ENCODE measurements around the gene ETS1. TPM values are rescaled to one million over a fixed set of nuclear protein-coding genes. Genes with fewer than 3 reads are reported as not detected.
A peak's percentile ranks its signal among the peaks of the same experiment; 100 is the strongest.

ETS1 gene
- total RNA-seq, 1 donor from 2014 or later = 88.0 TPM

DNA sequence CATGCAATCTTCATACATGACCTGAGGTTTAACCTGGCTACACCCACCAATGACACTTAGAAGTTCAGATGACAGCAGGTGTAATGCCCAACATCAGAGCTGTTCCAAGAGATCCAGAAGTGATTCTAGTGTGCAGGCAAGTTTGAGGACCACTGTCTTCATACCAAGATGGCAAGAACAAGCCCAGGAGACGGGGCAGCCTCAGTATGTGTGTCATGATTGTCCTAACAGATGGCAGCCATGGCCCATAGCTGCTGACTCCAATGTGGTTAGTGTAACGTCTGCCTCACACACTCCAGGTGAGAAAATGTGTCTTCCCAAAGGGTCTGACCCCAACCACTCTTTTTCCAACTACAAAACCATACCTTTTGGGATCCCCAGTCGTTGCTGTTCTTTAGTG is 97.3 kb downstream of the ETS1 start:
- H3K27me3 ChIP-seq = no peaks in the 10 kb centered on the region
- no peaks in the 10 kb centered on the region for H3K9me3 ChIP-seq
- peaks cover 0 to 20% of the 10 kb centered on the region in 2 donors for H3K4me1 ChIP-seq
- no peak overlapping the region for H3K4me3 ChIP-seq
- intact Hi-C loops (cut with DNase I) = no loop called here
- H3K27ac ChIP-seq = no peak overlapping the region
- H3K36me3 ChIP-seq = peaks cover 36 to 45% of the 10 kb centered on the region in 2 donors
- TF ChIP-seq CTCF (IDR thresholded peaks at IDR 0.05) = no peak
- no peak for DNase-seq (ENCODE audit: low spot score in 2 of 2)

DNA sequence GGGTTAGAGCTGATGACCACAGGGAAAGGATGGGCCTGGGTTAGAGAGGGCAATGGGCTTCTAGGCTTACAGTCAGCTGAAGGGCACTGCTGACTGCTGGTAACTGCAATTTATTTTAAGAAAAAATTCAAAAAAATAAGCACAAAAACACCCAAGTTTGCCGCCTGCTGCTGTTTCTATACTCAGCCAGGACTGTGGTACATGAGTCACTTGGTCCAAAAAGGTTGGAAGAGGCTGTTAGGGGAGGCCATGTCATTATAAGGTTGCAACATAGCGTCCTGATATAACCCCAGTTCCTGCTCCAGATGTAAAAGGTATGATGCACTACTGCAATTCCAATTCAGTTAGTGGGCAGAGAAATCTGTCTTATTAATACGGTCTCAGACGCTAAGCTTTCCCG is 98.9 kb downstream of the ETS1 start:
- H3K27me3 ChIP-seq = no peaks in the 10 kb centered on the region
- intact Hi-C loops (cut with DNase I) = no loop called here
- H3K4me3 ChIP-seq = no peak overlapping the region
- TF ChIP-seq CTCF (IDR thresholded peaks at IDR 0.05) = no peak
- no peak overlapping the region for H3K27ac ChIP-seq
- H3K36me3 ChIP-seq = peaks cover 47 to 61% of the 10 kb centered on the region in 2 donors
- no peak for DNase-seq (ENCODE audit: low spot score in 2 of 2)
- peaks cover 0 to 14% of the 10 kb centered on the region in 2 donors for H3K4me1 ChIP-seq
- no peaks in the 10 kb centered on the region for H3K9me3 ChIP-seq

- no peaks in the 10 kb centered on the region for H3K27me3 ChIP-seq
- peaks cover 0 to 10% of the 10 kb centered on the region in 2 donors for H3K4me1 ChIP-seq
- H3K27ac ChIP-seq = no peak overlapping the region
- intact Hi-C loops (cut with DNase I) = no loop called here
- DNase-seq (ENCODE audit: low spot score in 2 of 2) = no peak
- peaks cover 47 to 66% of the 10 kb centered on the region in 2 donors for H3K36me3 ChIP-seq
- TF ChIP-seq CTCF (IDR thresholded peaks at IDR 0.05) = no peak
- no peak overlapping the region for H3K4me3 ChIP-seq
- H3K9me3 ChIP-seq = no peaks in the 10 kb centered on the region
Observed at GRCh38 chr11:128487978-128488377, 99.4 kb downstream of the ETS1 start.

DNA sequence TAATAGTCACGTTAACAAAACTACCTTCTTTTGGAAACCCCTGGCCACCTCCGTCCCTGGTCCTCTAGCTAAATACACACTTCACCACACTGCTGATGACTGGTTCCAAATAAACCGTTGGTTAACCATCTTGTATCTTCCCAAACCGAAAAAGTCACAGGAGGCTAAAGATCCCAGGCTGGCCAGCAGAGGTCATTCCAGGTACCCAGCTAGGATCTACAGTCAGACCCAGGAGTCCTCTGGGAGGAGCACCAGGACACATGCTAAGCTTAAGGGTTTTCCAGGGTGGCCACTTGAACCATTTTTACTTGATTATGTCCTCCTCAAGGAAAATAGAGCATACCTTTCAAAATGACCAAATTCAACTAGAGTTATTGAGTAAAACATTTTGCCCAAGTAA is 103.2 kb downstream of the ETS1 start:
- Histone ChIP-seq H3K36me3 (peaks cover 51 to 67% of the 10 kb centered on the region in 2 donors), H3K27ac (peak overlapping the region in 1 of 2 donors; percentile 14), H3K4me1 (peaks cover 0 to 17% of the 10 kb centered on the region in 2 donors), H3K4me3 (no peak overlapping the region), H3K9me3 (no peaks in the 10 kb centered on the region), H3K27me3 (no peaks in the 10 kb centered on the region)
- intact Hi-C loops (cut with DNase I) = no loop called here
- DNase-seq (ENCODE audit: low spot score in 2 of 2) = no peak
- no peak for TF ChIP-seq CTCF (IDR thresholded peaks at IDR 0.05)

- H3K27me3 ChIP-seq = no peaks in the 10 kb centered on the region
- H3K4me1 ChIP-seq = peaks cover 0 to 17% of the 10 kb centered on the region in 2 donors
- no peak for TF ChIP-seq CTCF (IDR thresholded peaks at IDR 0.05)
- H3K36me3 ChIP-seq = peaks cover 56 to 68% of the 10 kb centered on the region in 2 donors
- intact Hi-C loops (cut with DNase I) = no loop called here
- H3K27ac ChIP-seq = peak overlapping the region; percentile 54 to 63
- H3K4me3 ChIP-seq = no peak overlapping the region
- no peaks in the 10 kb centered on the region for H3K9me3 ChIP-seq
- DNase-seq (ENCODE audit: low spot score in 2 of 2) = no peak
Observed at GRCh38 chr11:128483211-128483788, 104.1 kb downstream of the ETS1 start.
